Measurements from ENCODE around the gene C6orf62.
"Not testable (repeated sequence)": the region's sequence is repeated elsewhere in the genome, so short reads cannot be mapped to it uniquely, and the experiment has no call there.

C6orf62 gene

GRCh38 chr6:24752917-24753492, 34.1 kb upstream of the C6orf62 start:
- TF ChIP-seq CTCF (IDR thresholded peaks at IDR 0.05; ENCODE audit: borderline replicate concordance, control extremely low read depth, extremely low read depth, insufficient read depth, missing control alignments): no peak
- in situ Hi-C loops (cut with MboI; ENCODE audit: low sequenced_read_pairs, unreplicated experiment): no loop called here
- DNase-seq (ENCODE audit: low spot score): no peak

- no peak for TF ChIP-seq CTCF (IDR thresholded peaks at IDR 0.05; ENCODE audit: borderline replicate concordance, control extremely low read depth, extremely low read depth, insufficient read depth, missing control alignments)
- in situ Hi-C loops (cut with MboI; ENCODE audit: low sequenced_read_pairs, unreplicated experiment): no loop called here
- DNase-seq (ENCODE audit: low spot score): no peak
These were observed 33.5 kb upstream of the C6orf62 start for GRCh38 chr6:24752503-24752902.

- in situ Hi-C loops (cut with MboI; ENCODE audit: low sequenced_read_pairs, unreplicated experiment); DNase-seq (ENCODE audit: low spot score): not testable (repeated sequence)
These were observed 31.9 kb upstream of the C6orf62 start for GRCh38 chr6:24750878-24751277.

GRCh38 chr6:24749297-24749696, 30.3 kb upstream of the C6orf62 start:
- no peak for TF ChIP-seq CTCF (IDR thresholded peaks at IDR 0.05; ENCODE audit: borderline replicate concordance, control extremely low read depth, extremely low read depth, insufficient read depth, missing control alignments)
- no peak for DNase-seq (ENCODE audit: low spot score)
- in situ Hi-C loops (cut with MboI; ENCODE audit: low sequenced_read_pairs, unreplicated experiment): no loop called here

- TF ChIP-seq CTCF (IDR thresholded peaks at IDR 0.05; ENCODE audit: borderline replicate concordance, control extremely low read depth, extremely low read depth, insufficient read depth, missing control alignments): no peak
- in situ Hi-C loops (cut with MboI; ENCODE audit: low sequenced_read_pairs, unreplicated experiment): no loop called here
- no peak for DNase-seq (ENCODE audit: low spot score)
These were observed 26.0 kb upstream of the C6orf62 start for GRCh38 chr6:24744911-24745310.

- DNase-seq (ENCODE audit: low spot score): no peak
- no peak for TF ChIP-seq CTCF (IDR thresholded peaks at IDR 0.05; ENCODE audit: borderline replicate concordance, control extremely low read depth, extremely low read depth, insufficient read depth, missing control alignments)
- in situ Hi-C loops (cut with MboI; ENCODE audit: low sequenced_read_pairs, unreplicated experiment): no loop called here
These were observed 25.0 kb upstream of the C6orf62 start for GRCh38 chr6:24743944-24744335.

- DNase-seq (ENCODE audit: low spot score): peak; percentile 41
These were observed 24.4 kb upstream of the C6orf62 start for GRCh38 chr6:24743265-24743943.

More at GRCh38 chr6:24743265-24743943, 24.4 kb upstream of the C6orf62 start:
- no peak for TF ChIP-seq CTCF (IDR thresholded peaks at IDR 0.05; ENCODE audit: borderline replicate concordance, control extremely low read depth, extremely low read depth, insufficient read depth, missing control alignments)
- in situ Hi-C loops (cut with MboI; ENCODE audit: low sequenced_read_pairs, unreplicated experiment): no loop called here
